GM12873 (cell line): ENCODE measurements around the gene FAM162A.

Experiments used
- TF ChIP-seq, protein P1 (sequence below): IDR thresholded peaks from 2 replicates; pipeline ENCODE4 v1.5.1; 2012; ENCODE audit warnings: low read depth, mild to moderate bottlenecking, moderate library complexity, low read length, control low read depth; ENCODE audit not compliant: insufficient read depth; ENCODE audit errors: missing control alignments

Gene FAM162A

DNA sequence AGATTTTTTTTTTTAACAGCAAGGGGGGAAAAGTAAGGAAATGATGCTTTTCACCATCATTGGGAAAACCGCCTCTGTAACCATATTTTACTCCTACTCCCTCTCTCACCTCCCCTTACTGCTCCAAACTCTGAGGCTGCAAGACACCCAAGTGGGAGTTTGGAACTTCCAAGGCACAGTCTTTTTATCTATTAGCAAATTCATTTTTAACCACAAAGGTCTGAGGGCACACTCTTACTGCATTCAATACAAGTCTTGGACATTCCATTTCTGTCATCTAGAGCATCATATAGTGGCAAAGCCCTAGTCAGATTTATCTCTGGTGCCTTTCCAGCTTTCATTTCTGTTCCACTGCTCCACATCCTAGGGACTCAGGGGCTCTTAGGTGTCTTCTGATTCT is 13.2 kb downstream of the FAM162A start:
- TF ChIP-seq, protein P1, sequence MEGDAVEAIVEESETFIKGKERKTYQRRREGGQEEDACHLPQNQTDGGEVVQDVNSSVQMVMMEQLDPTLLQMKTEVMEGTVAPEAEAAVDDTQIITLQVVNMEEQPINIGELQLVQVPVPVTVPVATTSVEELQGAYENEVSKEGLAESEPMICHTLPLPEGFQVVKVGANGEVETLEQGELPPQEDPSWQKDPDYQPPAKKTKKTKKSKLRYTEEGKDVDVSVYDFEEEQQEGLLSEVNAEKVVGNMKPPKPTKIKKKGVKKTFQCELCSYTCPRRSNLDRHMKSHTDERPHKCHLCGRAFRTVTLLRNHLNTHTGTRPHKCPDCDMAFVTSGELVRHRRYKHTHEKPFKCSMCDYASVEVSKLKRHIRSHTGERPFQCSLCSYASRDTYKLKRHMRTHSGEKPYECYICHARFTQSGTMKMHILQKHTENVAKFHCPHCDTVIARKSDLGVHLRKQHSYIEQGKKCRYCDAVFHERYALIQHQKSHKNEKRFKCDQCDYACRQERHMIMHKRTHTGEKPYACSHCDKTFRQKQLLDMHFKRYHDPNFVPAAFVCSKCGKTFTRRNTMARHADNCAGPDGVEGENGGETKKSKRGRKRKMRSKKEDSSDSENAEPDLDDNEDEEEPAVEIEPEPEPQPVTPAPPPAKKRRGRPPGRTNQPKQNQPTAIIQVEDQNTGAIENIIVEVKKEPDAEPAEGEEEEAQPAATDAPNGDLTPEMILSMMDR, result no peak

DNA sequence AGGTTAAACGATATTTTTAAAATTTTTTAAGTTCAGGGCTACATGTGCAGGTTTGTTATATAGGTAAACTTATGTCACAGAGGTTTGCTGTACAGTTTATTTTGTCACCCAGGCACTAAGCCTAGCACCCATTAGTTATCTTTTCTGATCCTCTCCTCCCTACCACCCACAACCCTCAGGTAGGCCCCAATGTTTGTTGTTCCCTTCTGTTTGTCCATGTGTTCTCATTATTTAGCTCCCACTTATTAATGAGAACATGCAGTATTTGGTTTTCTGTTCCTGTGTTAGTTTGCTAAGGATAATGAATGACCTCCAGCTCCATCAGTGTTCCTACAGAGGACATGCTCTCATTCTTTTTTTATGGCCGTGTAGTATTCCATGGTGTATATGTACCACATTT is 14.9 kb downstream of the FAM162A start:
- TF ChIP-seq, protein P1, result no peak

DNA sequence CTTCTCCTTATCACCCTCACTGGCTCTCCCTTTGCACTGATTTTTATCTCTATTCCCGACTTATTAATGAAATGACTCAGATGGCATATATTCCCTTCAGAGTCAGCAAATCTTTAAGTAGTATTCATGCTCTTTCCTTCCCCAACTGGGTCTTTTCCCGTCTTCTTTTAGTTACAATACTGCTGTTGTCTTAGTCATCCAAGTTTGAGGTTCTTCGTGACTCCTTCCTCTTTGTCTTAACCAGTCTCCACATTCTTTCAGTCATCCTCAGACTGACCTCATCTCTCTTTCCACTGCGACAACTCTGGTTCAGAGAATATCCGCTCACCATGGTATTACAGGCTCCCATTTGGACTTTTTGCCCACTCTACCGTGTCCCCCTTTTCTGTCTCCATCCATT is 19.5 kb downstream of the FAM162A start:
- TF ChIP-seq, protein P1, result no peak

DNA sequence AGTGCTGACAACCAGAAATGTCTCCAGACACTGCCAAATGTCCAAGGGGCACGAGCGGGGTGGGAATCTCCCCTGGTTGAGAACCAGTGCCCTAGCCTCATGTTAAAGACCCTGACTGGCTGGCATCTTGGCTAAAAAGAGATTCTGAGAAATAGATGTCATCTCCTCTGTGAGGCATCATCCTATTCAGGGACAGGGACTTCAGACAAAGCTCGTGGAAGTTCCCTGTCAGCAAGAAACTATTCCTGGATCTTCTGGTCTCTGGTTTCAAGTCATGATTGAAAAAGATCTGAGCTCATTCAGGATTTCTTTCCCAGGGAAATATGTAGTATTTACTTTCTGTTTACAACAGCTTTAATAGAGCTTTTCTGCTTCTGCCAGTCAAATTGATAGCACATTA is 21.0 kb downstream of the FAM162A start:
- TF ChIP-seq, protein P1, result no peak

DNA sequence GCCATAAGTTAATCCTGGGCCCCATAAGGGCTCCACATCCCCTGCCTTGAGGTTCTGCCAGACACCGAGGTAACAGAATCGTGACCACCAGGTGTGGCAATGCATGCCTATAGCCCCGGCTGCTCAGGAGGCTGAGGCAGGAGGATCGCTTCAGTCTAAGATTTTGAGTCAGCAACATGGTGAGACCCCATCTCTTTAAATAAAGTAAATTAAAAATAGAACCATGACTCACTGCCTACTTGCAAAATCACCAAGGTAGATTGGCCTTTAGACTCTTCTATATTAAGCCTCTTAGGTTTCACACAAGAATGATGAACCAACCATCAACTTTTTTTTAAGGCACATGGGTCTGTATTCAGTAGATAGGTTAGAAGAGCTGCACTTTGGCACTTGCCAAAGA is 22.2 kb downstream of the FAM162A start:
- TF ChIP-seq, protein P1, result no peak

DNA sequence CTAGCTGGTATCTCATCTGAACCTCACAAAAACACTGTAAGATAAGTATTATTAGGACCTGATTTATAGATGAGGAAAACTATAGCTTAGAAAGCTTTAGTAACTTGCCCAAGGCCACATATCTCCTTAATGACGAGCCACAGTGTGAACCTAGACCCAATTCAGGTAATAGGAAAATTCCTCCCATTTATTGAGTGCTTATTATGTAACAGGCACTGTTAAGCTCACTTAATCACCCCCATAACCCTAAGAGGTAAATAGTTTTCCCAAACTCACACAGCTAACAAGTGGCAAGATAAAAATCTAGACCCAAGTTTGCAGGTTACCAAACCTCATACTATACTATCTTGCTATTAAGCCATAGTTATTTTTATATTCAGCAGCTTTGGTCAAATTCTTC is 24.0 kb downstream of the FAM162A start:
- TF ChIP-seq, protein P1, result no peak

DNA sequence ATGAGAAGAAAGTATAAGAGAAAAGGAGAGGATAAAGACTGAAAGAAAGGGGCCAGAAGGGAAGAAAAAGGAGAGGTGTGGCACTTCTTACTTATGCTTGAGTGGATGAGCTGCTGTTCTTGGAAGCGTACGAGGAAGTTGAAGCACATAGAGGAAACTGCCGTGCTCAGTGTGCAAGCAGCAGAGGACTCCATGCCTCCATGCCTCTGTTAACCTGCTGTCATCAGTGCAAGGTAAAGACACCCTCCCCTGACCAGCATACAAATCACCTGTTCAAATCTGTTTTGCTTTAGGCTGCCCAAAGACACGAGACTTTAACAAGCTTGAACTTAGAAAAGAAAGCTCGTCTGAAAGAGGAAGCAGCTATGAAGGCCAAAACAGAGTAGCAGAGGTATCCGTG is 25.5 kb downstream of the FAM162A start:
- TF ChIP-seq, protein P1, result no peak
